ENCODE results near the gene LPCAT3. TPM values are rescaled to one million over a fixed set of nuclear protein-coding genes. Genes with fewer than 3 reads are reported as not detected.

The LPCAT3 gene
- total and polyA plus RNA-seq, 2 of the 4 experiments (the other 2 are of a cell fraction): 7.0 to 18.6 TPM

GRCh38 chr12:6967651-6968100 is 50.6 kb downstream of the LPCAT3 start:
- POLR2A ChIA-PET (ENCODE audit: unreplicated experiment): no interaction called here
- intact Hi-C loops (cut with micrococcal nuclease): no loop called here
- H2BK15ac ChIP-seq (ENCODE audit: low read depth, low read length): no peak overlapping the region

More at GRCh38 chr12:6967651-6968100, 50.6 kb downstream of the LPCAT3 start:
- Histone ChIP-seq H2BK5ac (ENCODE audit: low read depth, low read length, poor library complexity, severe bottlenecking) (no peak overlapping the region), H2AK5ac (ENCODE audit: low read depth, low read length) (no peak overlapping the region), H3K4ac (ENCODE audit: low read depth, low read length) (no peak overlapping the region), H3K9ac (ENCODE audit: low read depth, low read length) (no peak overlapping the region), H3K9me3 (ENCODE audit: control insufficient read depth, insufficient read depth, low read length) (no peaks in the 10 kb centered on the region), H3K27me3 (ENCODE audit: control insufficient read depth, insufficient read depth, low read length) (no peaks in the 10 kb centered on the region), H3K79me1 (ENCODE audit: low read depth in 1 of 2, low read length in 2 of 2) (peaks cover 20 to 50% of the 10 kb centered on the region in 2 experiments), H3K27ac (ENCODE audit: insufficient read depth, low read length) (no peak overlapping the region), H4K8ac (ENCODE audit: low read depth in 2 of 2, low read length in 2 of 2) (no peak overlapping the region), H2BK20ac (ENCODE audit: low read depth, low read length) (no peak overlapping the region), H3K18ac (ENCODE audit: low read depth, low read length) (no peak overlapping the region), H3K4me1 (ENCODE audit: control insufficient read depth, insufficient read depth, low read length) (peaks cover 4% of the 10 kb centered on the region), H3K36me3 (ENCODE audit: control insufficient read depth, insufficient read depth, low read length) (peaks cover 38% of the 10 kb centered on the region), H3K23ac (ENCODE audit: low read depth, low read length) (no peak overlapping the region), H3K14ac (replicated peaks; ENCODE audit: low read depth, low read length) (no peak overlapping the region), H3K4me3 (ENCODE audit: insufficient read depth, low read depth, low read length) (no peak overlapping the region), H3K9me1 (ENCODE audit: insufficient read depth, low read length) (no peaks in the 10 kb centered on the region), H4K20me1 (ENCODE audit: insufficient read depth, low read length) (no peaks in the 10 kb centered on the region), H3K56ac (ENCODE audit: extremely low read depth, insufficient read depth, low read length) (no peak overlapping the region), H3K4me2 (ENCODE audit: low read depth, low read length) (no peak overlapping the region), H4K91ac (ENCODE audit: insufficient read depth, low read depth, low read length) (no peak overlapping the region), H2BK120ac (ENCODE audit: low read depth, low read length) (no peak overlapping the region), H4K5ac (ENCODE audit: low read depth, low read length) (no peak overlapping the region), H2AFZ (replicated peaks; ENCODE audit: low read length, poor library complexity) (no peak overlapping the region), H2AK9ac (replicated peaks; ENCODE audit: low read depth, low read length, poor library complexity) (peak overlapping the region; percentile 56)
- BruUV-seq (replicated peaks): no TSS peak
- in situ Hi-C loops (cut with MboI; ENCODE audit: low sequenced_read_pairs): no loop called here
- dilution Hi-C loops (cut with HindIII; ENCODE audit: low sequenced_read_pairs, unreplicated experiment): no loop called here
- no peak for TF ChIP-seq RCOR1 (IDR thresholded peaks at IDR 0.05; ENCODE audit: insufficient replicate concordance, low read length)
- TF ChIP-seq CEBPB (IDR thresholded peaks at IDR 0.05; ENCODE audit: low read depth, low read length): no peak
- TF ChIP-seq MXI1 (IDR thresholded peaks at IDR 0.05; ENCODE audit: borderline replicate concordance, low read depth, low read length): no peak
- TF ChIP-seq MAZ (IDR thresholded peaks at IDR 0.05; ENCODE audit: borderline replicate concordance, low read depth, low read length): no peak
- TF ChIP-seq USF2 (IDR thresholded peaks at IDR 0.05; ENCODE audit: low read depth, low read length): no peak
- no peak for TF ChIP-seq POLR2A (IDR thresholded peaks at IDR 0.05; ENCODE audit: low read depth, low read length)
- no peak for TF ChIP-seq ELK1 (IDR thresholded peaks at IDR 0.05; ENCODE audit: borderline replicate concordance, low read depth, low read length)
- no peak for TF ChIP-seq CHD1 (IDR thresholded peaks at IDR 0.05; ENCODE audit: low read depth, low read length)
- TF ChIP-seq NFE2L2 (IDR thresholded peaks at IDR 0.05; ENCODE audit: low read depth, low read length): no peak
- TF ChIP-seq MAFK (IDR thresholded peaks at IDR 0.05; ENCODE audit: low read depth, low read length): no peak
- no peak for TF ChIP-seq SMC3 (IDR thresholded peaks at IDR 0.05; ENCODE audit: low read depth, low read length)
- TF ChIP-seq BHLHE40 (IDR thresholded peaks at IDR 0.05; ENCODE audit: low read depth, low read length): no peak
- WGBS, 2 experiments (ENCODE audit: extremely low coverage in 2 of 2, insufficient read length in 1 of 2): no CpG with 5 or more reads among the region's 10 CpGs
- no peak for DNase-seq
- CTCF ChIA-PET: no interaction called here
- no peak for ATAC-seq (ENCODE audit: low read depth)

Data from IMR-90 (cell line).